GM15510 (cell line): ENCODE results near the gene CMPK1.

Source experiments
- POLR2A ChIP-seq: IDR thresholded peaks from 3 replicates; pipeline ENCODE4 v1.6.1; 2011; ENCODE audit warnings: borderline replicate concordance; ENCODE audit not compliant: insufficient read length; ENCODE audit errors: extremely low read depth

The CMPK1 gene

GRCh38 chr1:47333578-47333921 is at the start of gene CMPK1:
Gene CMPK1 (plus strand): TSS chr1:47333790. CDS start chr1:47333946, 156 bp downstream.
- TF ChIP-seq POLR2A: no peak

- TF ChIP-seq POLR2A: no peak
These were observed 38.0 kb upstream of the CMPK1 start for GRCh38 chr1:47295579-47295978.

- TF ChIP-seq POLR2A: no peak
These were observed 35.4 kb upstream of the CMPK1 start for GRCh38 chr1:47298025-47298699.

GRCh38 chr1:47302472-47302871 is 31.1 kb upstream of the CMPK1 start:
- TF ChIP-seq POLR2A: no peak

GRCh38 chr1:47309427-47309826 is 24.2 kb upstream of the CMPK1 start:
- no peak for TF ChIP-seq POLR2A

GRCh38 chr1:47313915-47314664 is 19.5 kb upstream of the CMPK1 start, which contains the start of gene STIL:
Gene STIL (minus strand): TSS chr1:47314147. CDS start chr1:47310319, 3,828 bp downstream.
- TF ChIP-seq POLR2A: peak; percentile 76

- no peak for TF ChIP-seq POLR2A
These were observed 15.7 kb upstream of the CMPK1 start for GRCh38 chr1:47317841-47318240.

GRCh38 chr1:47323599-47324031 is 10.0 kb upstream of the CMPK1 start:
- TF ChIP-seq POLR2A: no peak

- TF ChIP-seq POLR2A: no peak
These were observed 8.9 kb upstream of the CMPK1 start for GRCh38 chr1:47324682-47325081.

GRCh38 chr1:47325528-47325927 is 8.1 kb upstream of the CMPK1 start:
- no peak for TF ChIP-seq POLR2A

- TF ChIP-seq POLR2A: no peak
These were observed 7.3 kb upstream of the CMPK1 start for GRCh38 chr1:47326271-47326670.

GRCh38 chr1:47328992-47329391 is 4.6 kb upstream of the CMPK1 start:
- TF ChIP-seq POLR2A: no peak

GRCh38 chr1:47330212-47330611 is 3.4 kb upstream of the CMPK1 start:
- no peak for TF ChIP-seq POLR2A

- TF ChIP-seq POLR2A: no peak
These were observed 1.7 kb upstream of the CMPK1 start for GRCh38 chr1:47331875-47332274.

GRCh38 chr1:47332779-47333577 is 612 bp upstream of the CMPK1 start:
- no peak for TF ChIP-seq POLR2A
